Peyer's patch (tissue), 4 donors: ENCODE data around the gene NBAS. TPM values are rescaled to one million over a fixed set of nuclear protein-coding genes. Genes with fewer than 3 reads are reported as not detected.
A peak's percentile ranks its signal among the peaks of the same experiment; 100 is the strongest.

Experiments
- DNase-seq, 3 donors: peaks; one replicate each; pipeline ENCODE4 v3.0.0-alpha.2; 2017 to 2019
- H3K27ac ChIP-seq, 4 donors: fragments of 200-600 bp; sonication (generic); one replicate each; pipeline ENCODE4 v1.5.1; 2016 to 2019
- H3K27me3 ChIP-seq, 2 donors: fragments of 200-600 bp; sonication (generic); one replicate each; pipeline ENCODE4 v1.5.1; 2019
- H3K36me3 ChIP-seq, 3 donors: fragments of 200-600 bp; sonication (generic); one replicate each; pipeline ENCODE4 v1.5.1; 2016 to 2019
- H3K4me1 ChIP-seq, 4 donors: fragments of 200-600 bp; sonication (generic); one replicate each; pipeline ENCODE4 v1.5.1; 2016 to 2019
- H3K4me3 ChIP-seq, 4 donors: fragments of 200-600 bp; sonication (generic); 1 replicate in 3 of 4; 2 replicates in 1 of 4; pipeline ENCODE4 v1.5.1; 2016 to 2019; ENCODE audit warnings: mild to moderate bottlenecking in 1 of 4
- H3K9me3 ChIP-seq, 4 donors: fragments of 200-600 bp; sonication (generic); one replicate each; pipeline ENCODE4 v1.5.1; 2016 to 2019; ENCODE audit warnings: mild to moderate bottlenecking in 1 of 4
- POLR2A ChIP-seq, 2 donors: fragments of 450-650 bp; IDR thresholded peaks; one replicate each; pipeline ENCODE4 v1.5.1; 2017; ENCODE audit warnings: antibody characterized with exemption in 2 of 2, mild to moderate bottlenecking in 2 of 2, moderate library complexity in 2 of 2
- total RNA-seq, 4 donors: library from RNA; depleted of rRNA; stranded (reverse); fragments of >200 nt; gene quantifications; one replicate each; pipeline ENCODE4 v1.1.0, GENCODE V29; 2016
- TF ChIP-seq, protein P1 (sequence below), 6 experiments: fragments of 450-650 bp in 4 of 6; fragments of 200-600 bp in 2 of 6; sonication (generic) in 1 of 6; IDR thresholded peaks; one replicate each; pipeline ENCODE4 v1.5.1; 2017 to 2019; ENCODE audit warnings: antibody characterized with exemption in 6 of 6, mild to moderate bottlenecking in 3 of 6, moderate library complexity in 1 of 6

NBAS gene
- total RNA-seq, 4 donors from 2014 or later = 43.2 to 70.2 (median 55.3) TPM

DNA sequence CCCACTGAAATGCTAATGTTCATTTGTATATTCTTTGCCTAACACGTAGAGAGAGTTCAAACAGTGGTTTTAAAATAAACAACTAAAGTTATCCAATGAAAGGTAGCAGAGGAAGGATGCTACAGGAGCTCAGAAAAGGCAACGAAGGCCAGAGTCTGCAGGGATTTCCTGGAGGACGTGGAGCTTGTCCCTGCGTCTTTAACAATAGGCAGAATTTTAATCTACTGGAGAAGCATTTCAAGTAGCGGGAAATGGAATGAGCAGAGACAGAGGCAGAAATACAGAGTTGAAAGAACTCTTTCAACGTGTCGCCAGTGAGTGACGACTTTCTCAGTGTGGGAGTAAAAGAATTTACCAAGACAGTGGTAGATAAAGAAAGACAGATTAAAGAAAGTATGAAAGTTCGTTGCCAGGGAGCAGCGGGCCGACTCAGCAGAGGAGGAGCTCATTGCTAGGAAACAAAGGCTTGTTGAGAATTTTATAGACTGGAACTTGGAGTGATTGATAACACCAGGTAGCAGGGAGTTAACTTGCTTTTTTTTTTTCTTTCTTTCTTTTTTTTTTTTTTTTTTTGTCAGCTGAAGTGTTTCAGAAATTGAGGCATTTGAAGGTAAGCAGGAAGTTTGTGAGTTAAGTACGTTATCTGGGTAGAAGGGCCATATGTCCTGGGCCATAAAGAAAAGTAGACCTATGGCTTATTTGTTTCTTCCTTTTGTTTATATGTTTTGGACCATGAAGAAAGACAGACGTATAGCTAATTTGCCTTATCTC lies 625 bp upstream of the NBAS start:
- H3K36me3 ChIP-seq = no peaks in the 10 kb centered on the region
- H3K27ac ChIP-seq = peak overlapping the region; percentile 55 to 79 (median 66)
- no peaks in the 10 kb centered on the region for H3K27me3 ChIP-seq
- no peaks in the 10 kb centered on the region for H3K9me3 ChIP-seq
- TF ChIP-seq POLR2A (IDR thresholded peaks at IDR 0.05) = no peak
- peak overlapping the region; percentile 67 to 90 (median 74) for H3K4me3 ChIP-seq
- DNase-seq = peak; percentile 20 to 61 (median 56)
- H3K4me1 ChIP-seq = peaks cover 0 to 28% (median 2%) of the 10 kb centered on the region in 4 donors

DNA sequence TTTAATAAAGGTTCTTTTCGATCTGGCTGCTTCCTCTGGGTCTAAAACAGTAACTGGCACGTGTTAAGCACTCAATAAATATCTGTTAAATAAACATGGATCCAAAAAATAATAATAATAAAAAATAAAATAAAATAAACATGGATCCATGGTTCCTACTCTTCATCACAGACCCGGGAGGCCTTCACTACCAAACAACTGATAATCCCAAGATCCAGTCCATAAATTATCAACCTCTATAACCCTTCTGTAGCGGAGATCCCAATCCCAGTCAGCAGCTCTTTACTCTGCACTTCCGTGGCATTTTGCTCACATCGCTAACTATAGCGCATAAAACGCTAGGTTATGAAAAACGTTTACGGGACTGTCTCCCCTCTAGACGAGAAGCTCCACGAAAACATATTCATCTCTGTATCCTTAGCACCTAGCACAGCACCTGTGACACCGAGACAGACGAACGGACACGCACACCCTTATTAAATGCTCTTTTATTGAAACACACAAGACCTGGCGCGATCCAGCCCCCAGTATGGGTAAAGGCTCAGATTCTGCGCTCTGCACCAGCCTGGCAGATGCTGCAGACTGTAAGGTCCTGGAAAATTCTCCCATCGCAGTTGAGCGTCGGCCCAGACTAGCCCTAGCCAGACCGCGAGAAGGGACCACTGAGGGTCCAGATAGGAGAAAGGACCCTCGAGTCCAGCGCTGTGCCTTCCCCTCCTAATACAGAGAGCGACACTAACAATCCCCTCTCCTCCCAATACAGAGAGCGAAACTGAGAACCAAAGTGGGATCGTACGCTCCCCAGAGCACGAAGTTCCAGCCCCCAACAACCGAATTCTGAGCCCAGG lies 770 bp downstream of the NBAS start:
- Histone ChIP-seq H3K9me3 (no peaks in the 10 kb centered on the region), H3K36me3 (no peaks in the 10 kb centered on the region), H3K4me3 (peak overlapping the region; percentile 67 to 90 (median 74)), H3K4me1 (peaks cover 0 to 28% (median 2%) of the 10 kb centered on the region in 4 donors), H3K27ac (peak overlapping the region; percentile 55 to 79 (median 66)), H3K27me3 (no peaks in the 10 kb centered on the region)
- no peak for TF ChIP-seq POLR2A (IDR thresholded peaks at IDR 0.05)
- TF ChIP-seq, protein P1, sequence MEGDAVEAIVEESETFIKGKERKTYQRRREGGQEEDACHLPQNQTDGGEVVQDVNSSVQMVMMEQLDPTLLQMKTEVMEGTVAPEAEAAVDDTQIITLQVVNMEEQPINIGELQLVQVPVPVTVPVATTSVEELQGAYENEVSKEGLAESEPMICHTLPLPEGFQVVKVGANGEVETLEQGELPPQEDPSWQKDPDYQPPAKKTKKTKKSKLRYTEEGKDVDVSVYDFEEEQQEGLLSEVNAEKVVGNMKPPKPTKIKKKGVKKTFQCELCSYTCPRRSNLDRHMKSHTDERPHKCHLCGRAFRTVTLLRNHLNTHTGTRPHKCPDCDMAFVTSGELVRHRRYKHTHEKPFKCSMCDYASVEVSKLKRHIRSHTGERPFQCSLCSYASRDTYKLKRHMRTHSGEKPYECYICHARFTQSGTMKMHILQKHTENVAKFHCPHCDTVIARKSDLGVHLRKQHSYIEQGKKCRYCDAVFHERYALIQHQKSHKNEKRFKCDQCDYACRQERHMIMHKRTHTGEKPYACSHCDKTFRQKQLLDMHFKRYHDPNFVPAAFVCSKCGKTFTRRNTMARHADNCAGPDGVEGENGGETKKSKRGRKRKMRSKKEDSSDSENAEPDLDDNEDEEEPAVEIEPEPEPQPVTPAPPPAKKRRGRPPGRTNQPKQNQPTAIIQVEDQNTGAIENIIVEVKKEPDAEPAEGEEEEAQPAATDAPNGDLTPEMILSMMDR (IDR thresholded peaks at IDR 0.05) = no peak
- peak in 1 of 3 donors; percentile 50 for DNase-seq

DNA sequence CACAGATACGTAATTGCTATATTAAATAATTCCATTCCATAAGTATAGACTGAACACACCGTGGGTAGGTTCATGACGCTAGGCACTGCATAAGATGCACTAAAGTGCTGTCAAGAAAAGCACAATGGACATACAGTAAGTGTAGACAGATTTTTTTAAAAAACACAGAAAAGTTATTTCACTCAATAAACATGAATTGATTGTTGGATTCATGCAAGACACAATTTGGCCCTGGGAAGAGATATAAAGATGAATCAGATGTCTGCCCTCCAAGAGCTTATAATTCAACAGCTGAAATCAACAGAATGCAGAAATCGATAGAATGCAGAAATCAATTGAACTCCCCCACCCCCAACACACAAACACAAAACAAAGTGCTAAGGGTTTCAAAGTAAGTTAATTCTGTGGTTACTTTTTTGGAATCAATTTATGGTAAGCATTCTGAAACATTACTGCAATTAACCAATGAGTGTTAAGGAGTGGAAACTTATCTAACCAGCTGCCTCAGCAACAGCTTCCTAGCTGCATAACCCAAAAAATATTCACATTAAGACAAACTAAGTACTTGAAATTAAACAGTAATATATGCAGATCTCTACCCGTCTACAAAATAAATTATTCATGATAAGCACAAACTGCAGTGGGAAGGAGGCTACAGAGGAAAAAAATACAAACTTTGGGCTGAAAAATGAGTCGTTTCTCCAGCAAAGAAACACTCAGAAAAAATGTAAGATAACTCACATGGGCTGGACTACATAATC lies 1.6 kb downstream of the NBAS start:
- TF ChIP-seq, protein P1 (IDR thresholded peaks at IDR 0.05) = no peak
- no peak for TF ChIP-seq POLR2A (IDR thresholded peaks at IDR 0.05)

DNA sequence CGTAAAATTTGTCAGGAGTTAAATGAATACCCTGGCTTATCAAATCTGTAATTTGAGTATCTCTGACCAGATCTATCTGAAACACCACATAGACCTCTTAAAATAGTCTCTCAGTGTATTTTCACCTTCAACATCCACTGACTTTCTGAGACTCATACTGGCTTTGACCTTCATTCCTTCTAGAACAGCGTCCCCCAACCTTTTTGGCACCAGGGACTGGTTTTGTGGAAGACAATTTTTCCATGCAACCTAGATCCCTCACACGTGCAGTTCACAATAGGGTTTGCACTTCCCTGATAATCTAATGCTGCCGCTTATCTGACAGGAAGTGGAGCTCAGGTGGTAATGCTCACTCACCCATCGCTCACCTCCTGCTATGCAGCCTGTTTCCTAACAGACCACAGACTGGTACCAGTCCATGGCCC lies 3.2 kb downstream of the NBAS start:
- DNase-seq = no peak
- H3K9me3 ChIP-seq = no peaks in the 10 kb centered on the region
- no peaks in the 10 kb centered on the region for H3K27me3 ChIP-seq
- peaks cover 0 to 18% (median 0%) of the 10 kb centered on the region in 3 donors for H3K36me3 ChIP-seq
- no peak overlapping the region for H3K4me3 ChIP-seq
- H3K4me1 ChIP-seq = peaks cover 0 to 28% (median 2%) of the 10 kb centered on the region in 4 donors
- TF ChIP-seq, protein P1 (IDR thresholded peaks at IDR 0.05) = no peak
- TF ChIP-seq POLR2A (IDR thresholded peaks at IDR 0.05) = no peak
- H3K27ac ChIP-seq = peak overlapping the region in 1 of 4 donors; percentile 43

More for the DNA sequence above, 1.6 kb downstream of the NBAS start:
- peak overlapping the region in 1 of 4 donors; percentile 71 for H3K4me3 ChIP-seq
- H3K27me3 ChIP-seq = no peaks in the 10 kb centered on the region
- peaks cover 0 to 28% (median 2%) of the 10 kb centered on the region in 4 donors for H3K4me1 ChIP-seq
- no peak for DNase-seq
- H3K36me3 ChIP-seq = peaks cover 0 to 3% (median 0%) of the 10 kb centered on the region in 3 donors
- H3K27ac ChIP-seq = no peak overlapping the region
- no peaks in the 10 kb centered on the region for H3K9me3 ChIP-seq

DNA sequence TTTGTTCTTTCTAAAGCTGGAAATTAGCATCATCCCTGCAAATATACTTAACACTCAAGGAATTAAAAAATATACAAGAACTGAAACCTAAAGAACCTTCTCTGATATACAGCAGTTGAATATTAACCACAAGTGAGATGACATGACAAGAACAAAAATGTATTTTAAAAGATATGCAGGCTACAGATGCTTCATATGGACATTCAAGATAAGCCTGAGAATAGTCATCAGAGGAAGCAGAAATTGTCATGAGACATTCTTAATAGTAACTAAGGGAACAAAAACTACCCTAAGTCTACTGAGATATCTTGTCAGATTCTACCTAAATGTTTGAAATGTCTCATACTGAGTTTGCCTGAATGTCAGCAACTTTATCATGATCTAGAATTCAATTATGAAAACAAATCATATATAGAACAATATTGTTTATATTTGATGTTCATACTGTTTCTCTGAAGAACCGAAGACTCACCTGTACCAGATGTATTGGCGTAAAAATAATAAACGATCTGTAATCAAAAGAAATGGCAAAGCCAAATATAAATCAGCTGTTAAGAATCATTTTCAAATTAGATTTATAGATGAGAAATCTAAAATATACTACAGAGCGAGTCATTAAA lies 4.7 kb downstream of the NBAS start:
- Histone ChIP-seq H3K4me3 (peak overlapping the region in 1 of 4 donors; percentile 8), H3K27ac (peak overlapping the region in 2 of 4 donors; percentile 26 to 52)

More for the DNA sequence above, 4.7 kb downstream of the NBAS start:
- Histone ChIP-seq H3K4me1 (peaks cover 0 to 22% (median 2%) of the 10 kb centered on the region in 4 donors), H3K9me3 (no peaks in the 10 kb centered on the region), H3K36me3 (peaks cover 0 to 28% (median 0%) of the 10 kb centered on the region in 3 donors), H3K27me3 (no peaks in the 10 kb centered on the region)
- no peak for TF ChIP-seq POLR2A (IDR thresholded peaks at IDR 0.05)
- TF ChIP-seq, protein P1 (IDR thresholded peaks at IDR 0.05) = no peak
- no peak for DNase-seq
